ENCODE data around the gene LGMN. TPM values are rescaled to one million over a fixed set of nuclear protein-coding genes. Genes with fewer than 3 reads are reported as not detected.

Gene LGMN
- total and polyA plus RNA-seq, 2 of the 8 experiments (the other 6 are each of a cell fraction or from before 2014, with no cell fraction given) = 57.4 to 83.4 TPM

DNA sequence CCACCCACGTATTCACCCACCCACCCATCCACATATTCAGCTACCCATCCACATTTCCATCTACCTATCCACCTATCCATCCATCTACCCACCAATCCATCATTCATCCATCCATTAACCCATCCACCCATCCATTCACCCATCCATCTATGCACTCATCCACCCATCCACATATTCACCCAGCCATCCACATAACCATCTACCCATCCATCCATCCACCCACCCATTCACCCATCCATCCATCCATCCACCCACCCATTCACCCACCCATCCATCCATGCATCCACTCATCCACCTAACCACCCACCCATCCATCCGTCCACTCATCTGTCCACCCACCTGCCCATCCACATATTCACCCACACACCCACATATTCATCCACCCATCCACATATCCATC lies 70.5 kb downstream of the LGMN start:
- Histone ChIP-seq H4K91ac (replicated peaks; ENCODE audit: insufficient read length, low read length) (no peak overlapping the region), H3K56ac (replicated peaks; ENCODE audit: insufficient read length, low read depth, low read length) (no peak overlapping the region)
- 100% methylated on average over 2 of the region's 2 CpGs; no CpG with 5 or more reads in 1 of the 2 experiments for WGBS, 2 experiments (ENCODE audit: extremely low coverage in 1 of 2, insufficient coverage in 1 of 2, insufficient read length in 1 of 2, insufficient replicate concordance in 2 of 2, low coverage in 1 of 2, low lambda C conversion rate in 2 of 2, missing lambda C conversion rate in 1 of 2)

More for the DNA sequence above, 70.5 kb downstream of the LGMN start:
- DNase-seq (ENCODE audit: low read depth in 1 of 2, low spot score in 2 of 2) (no peak), FAIRE-seq (no peak)
- Histone ChIP-seq H2AFZ (ENCODE audit: low read length) (no peak overlapping the region), H3K14ac (ENCODE audit: insufficient read length) (no peak overlapping the region), H3K9ac (replicated peaks in 1 of 4; ENCODE audit: extremely low read depth in 1 of 4, low read depth in 3 of 4, low read length in 3 of 4) (no peak overlapping the region), H3K4me3 (ENCODE audit: extremely low read depth in 1 of 4, insufficient read depth in 2 of 4, low read depth in 3 of 4, low read length in 4 of 4) (no peak overlapping the region), H2BK5ac (ENCODE audit: low read depth, low read length) (no peak overlapping the region), H3K27ac (ENCODE audit: low read depth, low read length) (no peak overlapping the region), H4K8ac (ENCODE audit: extremely low read depth, insufficient read depth, low read length) (no peak overlapping the region), H3K4ac (replicated peaks; ENCODE audit: insufficient read length, low read depth, low read length) (no peak overlapping the region), H3K18ac (ENCODE audit: extremely low read depth, low read length) (no peak overlapping the region), H4K5ac (ENCODE audit: insufficient read length, low read depth, low read length) (no peak overlapping the region), H3K79me2 (ENCODE audit: control insufficient read depth in 1 of 2, insufficient read depth in 2 of 2, low read length in 2 of 2) (no peaks in the 10 kb centered on the region), H3K36me3 (ENCODE audit: control insufficient read depth in 2 of 4, insufficient read depth in 4 of 4, low read length in 3 of 4) (no peaks in the 10 kb centered on the region), H4K20me1 (replicated peaks in 1 of 2; ENCODE audit: control insufficient read depth in 1 of 2, insufficient read depth in 2 of 2, low read length in 2 of 2) (peaks cover 0 to 4% of the 10 kb centered on the region in 2 experiments), H3K23me2 (ENCODE audit: low read depth, low read length) (peaks cover 11% of the 10 kb centered on the region; the same call in 1 of the 2 replicates), H3K79me1 (ENCODE audit: low read depth, low read length) (no peaks in the 10 kb centered on the region), H3K4me2 (ENCODE audit: insufficient read depth in 1 of 2, low read depth in 2 of 2, low read length in 2 of 2) (no peak overlapping the region), H2BK15ac (ENCODE audit: low read length) (no peak overlapping the region), H3K9me3 (ENCODE audit: insufficient read depth in 2 of 2, low read depth in 1 of 2, low read length in 1 of 2) (no peaks in the 10 kb centered on the region), H2BK20ac (ENCODE audit: low read length) (no peak overlapping the region), H3K27me3 (replicated peaks in 1 of 4; ENCODE audit: control insufficient read depth in 3 of 4, extremely low read depth in 1 of 4, insufficient read depth in 3 of 4, low read length in 3 of 4) (no peaks in the 10 kb centered on the region), H2AK5ac (ENCODE audit: low read depth, low read length) (no peak overlapping the region), H2BK12ac (ENCODE audit: low read depth, low read length) (no peak overlapping the region), H2BK120ac (replicated peaks; ENCODE audit: low read depth, low read length) (no peak overlapping the region), H3K23ac (ENCODE audit: insufficient read length) (no peak overlapping the region), H3K4me1 (replicated peaks in 1 of 4; ENCODE audit: control insufficient read depth in 3 of 4, insufficient read depth in 4 of 4, low read length in 3 of 4) (no peaks in the 10 kb centered on the region; a peak in 1 of 7 replicates)
- CTCF ChIA-PET (ENCODE audit: partially characterized antibody) = interaction anchor here (0.7 to 1.5 kb wide), 2 partner anchors 22 to 42 kb away, joined by 3 read pairs; no protein-coding TSS in a partner anchor
- POLR2A ChIA-PET (ENCODE audit: partially characterized antibody) = no interaction called here
- TF ChIP-seq SUZ12 (IDR thresholded peaks at IDR 0.05; ENCODE audit: low read length) (no peak), TEAD4 (IDR thresholded peaks at IDR 0.05; ENCODE audit: low read depth, low read length) (no peak)

Measured in H1 (cell line).